Measurements from ENCODE around the gene NEFH. TPM values are rescaled to one million over a fixed set of nuclear protein-coding genes. Genes with fewer than 3 reads are reported as not detected.

Gene NEFH, protein sequence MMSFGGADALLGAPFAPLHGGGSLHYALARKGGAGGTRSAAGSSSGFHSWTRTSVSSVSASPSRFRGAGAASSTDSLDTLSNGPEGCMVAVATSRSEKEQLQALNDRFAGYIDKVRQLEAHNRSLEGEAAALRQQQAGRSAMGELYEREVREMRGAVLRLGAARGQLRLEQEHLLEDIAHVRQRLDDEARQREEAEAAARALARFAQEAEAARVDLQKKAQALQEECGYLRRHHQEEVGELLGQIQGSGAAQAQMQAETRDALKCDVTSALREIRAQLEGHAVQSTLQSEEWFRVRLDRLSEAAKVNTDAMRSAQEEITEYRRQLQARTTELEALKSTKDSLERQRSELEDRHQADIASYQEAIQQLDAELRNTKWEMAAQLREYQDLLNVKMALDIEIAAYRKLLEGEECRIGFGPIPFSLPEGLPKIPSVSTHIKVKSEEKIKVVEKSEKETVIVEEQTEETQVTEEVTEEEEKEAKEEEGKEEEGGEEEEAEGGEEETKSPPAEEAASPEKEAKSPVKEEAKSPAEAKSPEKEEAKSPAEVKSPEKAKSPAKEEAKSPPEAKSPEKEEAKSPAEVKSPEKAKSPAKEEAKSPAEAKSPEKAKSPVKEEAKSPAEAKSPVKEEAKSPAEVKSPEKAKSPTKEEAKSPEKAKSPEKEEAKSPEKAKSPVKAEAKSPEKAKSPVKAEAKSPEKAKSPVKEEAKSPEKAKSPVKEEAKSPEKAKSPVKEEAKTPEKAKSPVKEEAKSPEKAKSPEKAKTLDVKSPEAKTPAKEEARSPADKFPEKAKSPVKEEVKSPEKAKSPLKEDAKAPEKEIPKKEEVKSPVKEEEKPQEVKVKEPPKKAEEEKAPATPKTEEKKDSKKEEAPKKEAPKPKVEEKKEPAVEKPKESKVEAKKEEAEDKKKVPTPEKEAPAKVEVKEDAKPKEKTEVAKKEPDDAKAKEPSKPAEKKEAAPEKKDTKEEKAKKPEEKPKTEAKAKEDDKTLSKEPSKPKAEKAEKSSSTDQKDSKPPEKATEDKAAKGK
- total RNA-seq: under 1 TPM in 5 of 6 experiments, not detected in 1; 0.06 to 0.40 (median 0.09) TPM
- long read RNA-seq: 0 reads

DNA sequence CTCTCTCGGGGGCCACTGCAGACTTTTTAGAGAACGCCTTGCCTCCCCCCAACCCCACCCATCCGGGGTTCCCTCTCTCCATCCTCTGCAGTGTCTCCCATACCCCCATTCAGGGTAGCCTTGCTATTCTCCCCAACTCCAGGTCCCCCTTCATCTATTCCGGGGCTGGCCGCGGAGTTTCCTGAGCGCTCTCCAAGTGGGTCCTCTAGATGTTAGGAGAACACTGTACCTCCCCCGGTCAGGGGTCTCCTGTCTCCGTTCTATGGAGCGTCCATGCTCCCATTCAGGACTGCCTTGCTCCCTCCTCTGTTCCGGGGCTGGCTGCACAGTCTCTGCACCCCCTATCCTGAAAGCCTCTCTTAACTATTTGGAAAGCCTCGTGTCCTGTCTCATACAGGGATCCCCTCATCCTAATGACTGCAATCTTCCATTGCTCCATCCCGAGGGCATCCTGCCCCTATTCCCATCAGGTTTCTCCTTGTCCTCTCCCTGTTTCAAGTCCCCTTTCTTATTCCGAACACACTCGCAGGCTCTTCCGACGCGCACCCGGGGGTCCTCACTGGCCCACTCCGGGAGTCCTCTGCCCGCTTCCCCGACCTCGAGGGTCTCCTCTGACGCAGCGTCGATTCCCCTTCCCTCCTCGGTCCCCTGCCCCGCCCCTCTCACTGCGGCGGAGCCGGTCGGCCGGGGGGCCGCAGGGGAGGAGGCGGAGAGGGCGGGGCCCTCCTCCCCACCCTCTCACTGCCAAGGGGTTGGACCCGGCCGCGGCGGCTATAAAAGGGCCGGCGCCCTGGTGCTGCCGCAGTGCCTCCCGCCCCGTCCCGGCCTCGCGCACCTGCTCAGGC, at the start of gene NEFH:
Gene NEFH (plus strand): TSS at position 802 of the 845 bp plus-strand sequence. CDS start 45 bp downstream, outside the sequence.
- intact Hi-C loops (cut with DNase I): no loop called here
- Histone ChIP-seq H3K4me1 (peaks cover 0 to 15% (median 0%) of the 10 kb centered on the region in 4 donors), H3K4me3 (peak within 1 kb of the TSS in 1 of 3 donors; percentile 19), H3K27ac (no peak within 1 kb of the TSS), H3K27me3 (peaks cover 4 to 17% of the 10 kb centered on the region in 2 donors), H3K9me3 (no peaks in the 10 kb centered on the region), H3K36me3 (no peaks in the 10 kb centered on the region)
- DNase-seq (no peak), ATAC-seq (no peak)
- no peak for TF ChIP-seq POLR2A (IDR thresholded peaks at IDR 0.05)
- TF ChIP-seq, protein P1, sequence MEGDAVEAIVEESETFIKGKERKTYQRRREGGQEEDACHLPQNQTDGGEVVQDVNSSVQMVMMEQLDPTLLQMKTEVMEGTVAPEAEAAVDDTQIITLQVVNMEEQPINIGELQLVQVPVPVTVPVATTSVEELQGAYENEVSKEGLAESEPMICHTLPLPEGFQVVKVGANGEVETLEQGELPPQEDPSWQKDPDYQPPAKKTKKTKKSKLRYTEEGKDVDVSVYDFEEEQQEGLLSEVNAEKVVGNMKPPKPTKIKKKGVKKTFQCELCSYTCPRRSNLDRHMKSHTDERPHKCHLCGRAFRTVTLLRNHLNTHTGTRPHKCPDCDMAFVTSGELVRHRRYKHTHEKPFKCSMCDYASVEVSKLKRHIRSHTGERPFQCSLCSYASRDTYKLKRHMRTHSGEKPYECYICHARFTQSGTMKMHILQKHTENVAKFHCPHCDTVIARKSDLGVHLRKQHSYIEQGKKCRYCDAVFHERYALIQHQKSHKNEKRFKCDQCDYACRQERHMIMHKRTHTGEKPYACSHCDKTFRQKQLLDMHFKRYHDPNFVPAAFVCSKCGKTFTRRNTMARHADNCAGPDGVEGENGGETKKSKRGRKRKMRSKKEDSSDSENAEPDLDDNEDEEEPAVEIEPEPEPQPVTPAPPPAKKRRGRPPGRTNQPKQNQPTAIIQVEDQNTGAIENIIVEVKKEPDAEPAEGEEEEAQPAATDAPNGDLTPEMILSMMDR (IDR thresholded peaks at IDR 0.05): no peak
- WGBS (ENCODE audit: insufficient coverage, low coverage, low lambda C conversion rate, missing lambda C conversion rate): 10% methylated on average over 30 of the region's 48 CpGs

DNA sequence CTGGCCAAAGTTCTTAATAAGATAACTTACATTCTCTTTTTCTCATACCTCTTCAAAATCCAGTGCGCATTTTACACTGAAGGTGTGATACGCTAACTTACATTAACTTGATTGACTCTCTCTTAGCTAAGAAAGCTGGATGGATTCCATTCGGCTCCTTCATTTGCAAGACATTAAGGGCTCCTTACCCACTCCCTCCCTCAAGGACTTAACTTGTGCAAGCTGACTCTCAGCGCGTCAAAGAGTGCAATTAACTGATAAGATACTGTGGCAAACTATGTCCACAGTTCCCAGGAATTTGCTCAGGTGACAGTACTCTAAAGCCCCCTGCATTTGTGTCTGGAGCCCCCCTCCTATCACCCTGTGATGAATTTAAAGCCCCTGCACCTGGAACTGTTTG, 48.0 kb upstream of the NEFH start:
- WGBS (ENCODE audit: insufficient coverage, low coverage, low lambda C conversion rate, missing lambda C conversion rate): 67% methylated on average over 5 of the region's 5 CpGs
- DNase-seq (no peak), ATAC-seq (no peak)
- no peaks in the 10 kb centered on the region for H3K27me3 ChIP-seq
- no peak overlapping the region for H3K4me3 ChIP-seq
- no peaks in the 10 kb centered on the region for H3K36me3 ChIP-seq
- intact Hi-C loops (cut with DNase I): no loop called here
- H3K4me1 ChIP-seq: no peaks in the 10 kb centered on the region
- no peaks in the 10 kb centered on the region for H3K9me3 ChIP-seq
- TF ChIP-seq, protein P1 (IDR thresholded peaks at IDR 0.05): no peak
- TF ChIP-seq POLR2A (IDR thresholded peaks at IDR 0.05): no peak
- H3K27ac ChIP-seq: no peak overlapping the region

DNA sequence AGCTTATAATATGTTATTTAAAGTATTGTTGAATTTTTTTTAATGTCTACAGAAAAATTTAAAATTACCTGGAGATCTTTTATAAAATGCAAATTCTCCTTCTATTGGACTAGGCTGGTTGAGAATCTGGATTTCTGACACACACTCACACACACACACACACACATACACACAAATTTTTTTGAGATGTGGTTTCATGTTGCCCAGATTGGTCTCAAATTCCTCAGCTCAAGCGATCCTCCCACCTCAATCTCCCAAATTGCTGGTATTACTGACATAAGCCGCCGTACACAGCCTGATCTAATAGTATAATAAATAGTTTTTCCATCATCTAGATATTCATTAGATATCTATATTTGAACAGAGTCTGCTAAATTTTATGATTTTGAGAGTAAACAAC, 46.2 kb upstream of the NEFH start:
- Histone ChIP-seq H3K9me3 (no peaks in the 10 kb centered on the region), H3K36me3 (no peaks in the 10 kb centered on the region), H3K27me3 (no peaks in the 10 kb centered on the region), H3K4me1 (no peaks in the 10 kb centered on the region), H3K27ac (no peak overlapping the region), H3K4me3 (no peak overlapping the region)
- 93% methylated on average over 3 of the region's 3 CpGs for WGBS (ENCODE audit: insufficient coverage, low coverage, low lambda C conversion rate, missing lambda C conversion rate)
- no peak for ATAC-seq
- no peak for TF ChIP-seq POLR2A (IDR thresholded peaks at IDR 0.05)
- TF ChIP-seq, protein P1 (IDR thresholded peaks at IDR 0.05): no peak
- DNase-seq: no peak
- intact Hi-C loops (cut with DNase I): no loop called here

DNA sequence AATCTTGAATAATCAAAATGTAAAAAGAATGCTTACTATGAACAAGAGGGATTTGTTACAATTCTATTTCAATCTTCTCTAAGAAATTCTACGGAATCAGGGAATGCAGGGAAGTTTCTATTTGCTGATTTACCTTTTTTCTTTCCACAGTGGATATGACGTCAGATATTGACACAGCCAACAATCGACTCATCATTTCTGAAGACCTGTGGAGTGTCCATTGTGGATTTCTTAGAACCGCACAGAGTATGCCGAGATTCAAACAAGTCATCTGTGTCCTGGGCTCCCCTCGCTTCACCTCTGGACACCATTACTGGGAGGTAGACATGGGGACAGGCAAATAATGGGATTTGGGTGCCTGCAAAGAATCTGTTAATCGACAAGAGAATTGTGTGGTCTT, 45.7 kb upstream of the NEFH start:
- H3K36me3 ChIP-seq: no peaks in the 10 kb centered on the region
- no peak overlapping the region for H3K4me3 ChIP-seq
- no peak overlapping the region for H3K27ac ChIP-seq
- DNase-seq (no peak), ATAC-seq (no peak)
- no peaks in the 10 kb centered on the region for H3K27me3 ChIP-seq
- intact Hi-C loops (cut with DNase I): no loop called here
- WGBS (ENCODE audit: insufficient coverage, low coverage, low lambda C conversion rate, missing lambda C conversion rate): 58% methylated on average over 7 of the region's 7 CpGs
- TF ChIP-seq POLR2A (IDR thresholded peaks at IDR 0.05): no peak
- TF ChIP-seq, protein P1 (IDR thresholded peaks at IDR 0.05): no peak
- no peaks in the 10 kb centered on the region for H3K9me3 ChIP-seq
- H3K4me1 ChIP-seq: no peaks in the 10 kb centered on the region

Measured in right lobe of liver (tissue), 6 donors.